Kidney glomerular epithelial cell (primary cell): Measurements from ENCODE around the gene GTF3C2.

Experiments
- DNase-seq: peaks from one replicate; lab custom pipeline; 2025; lab: John Stamatoyannopoulos, UW

The GTF3C2 gene, protein sequence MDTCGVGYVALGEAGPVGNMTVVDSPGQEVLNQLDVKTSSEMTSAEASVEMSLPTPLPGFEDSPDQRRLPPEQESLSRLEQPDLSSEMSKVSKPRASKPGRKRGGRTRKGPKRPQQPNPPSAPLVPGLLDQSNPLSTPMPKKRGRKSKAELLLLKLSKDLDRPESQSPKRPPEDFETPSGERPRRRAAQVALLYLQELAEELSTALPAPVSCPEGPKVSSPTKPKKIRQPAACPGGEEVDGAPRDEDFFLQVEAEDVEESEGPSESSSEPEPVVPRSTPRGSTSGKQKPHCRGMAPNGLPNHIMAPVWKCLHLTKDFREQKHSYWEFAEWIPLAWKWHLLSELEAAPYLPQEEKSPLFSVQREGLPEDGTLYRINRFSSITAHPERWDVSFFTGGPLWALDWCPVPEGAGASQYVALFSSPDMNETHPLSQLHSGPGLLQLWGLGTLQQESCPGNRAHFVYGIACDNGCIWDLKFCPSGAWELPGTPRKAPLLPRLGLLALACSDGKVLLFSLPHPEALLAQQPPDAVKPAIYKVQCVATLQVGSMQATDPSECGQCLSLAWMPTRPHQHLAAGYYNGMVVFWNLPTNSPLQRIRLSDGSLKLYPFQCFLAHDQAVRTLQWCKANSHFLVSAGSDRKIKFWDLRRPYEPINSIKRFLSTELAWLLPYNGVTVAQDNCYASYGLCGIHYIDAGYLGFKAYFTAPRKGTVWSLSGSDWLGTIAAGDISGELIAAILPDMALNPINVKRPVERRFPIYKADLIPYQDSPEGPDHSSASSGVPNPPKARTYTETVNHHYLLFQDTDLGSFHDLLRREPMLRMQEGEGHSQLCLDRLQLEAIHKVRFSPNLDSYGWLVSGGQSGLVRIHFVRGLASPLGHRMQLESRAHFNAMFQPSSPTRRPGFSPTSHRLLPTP

DNA sequence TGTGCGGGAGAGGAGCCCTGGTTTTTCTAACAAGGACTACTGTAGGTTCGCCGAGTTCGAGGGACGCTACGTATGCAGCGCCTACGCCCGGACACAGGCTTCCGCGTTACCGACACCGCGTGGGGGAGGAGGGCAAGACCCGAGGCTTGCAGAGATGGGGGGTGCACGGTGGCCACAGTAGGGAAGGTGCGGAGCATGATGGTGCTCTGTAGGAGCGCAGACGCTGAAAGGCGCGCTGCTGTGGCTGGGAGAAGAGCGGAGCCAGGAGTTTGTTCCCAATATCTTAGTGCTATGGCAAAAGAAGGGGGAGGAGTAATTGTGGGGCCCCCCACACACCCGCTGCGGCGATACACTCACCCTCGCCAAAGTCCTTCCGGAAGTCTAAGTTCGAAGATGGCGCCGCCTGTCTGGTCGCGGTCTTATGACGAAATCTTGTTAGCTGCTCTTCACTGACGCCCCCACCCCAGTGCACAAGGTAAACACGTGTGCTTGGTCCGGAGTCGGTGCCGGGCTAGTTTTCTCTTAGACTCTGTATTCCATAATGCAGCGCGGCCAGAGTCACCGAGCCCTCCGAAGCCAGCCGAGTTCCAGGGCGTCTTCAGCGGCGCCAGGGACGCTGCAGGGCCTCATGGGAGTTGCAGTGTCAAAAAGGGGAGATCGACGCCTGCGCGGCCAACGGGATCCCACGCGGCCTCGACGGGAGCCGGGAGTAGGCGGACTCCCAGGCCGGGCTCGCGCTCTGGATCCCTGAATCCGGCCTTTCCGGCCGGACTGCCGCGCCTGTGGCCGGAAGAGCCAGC is at the start of gene GTF3C2:
TSS of gene GTF3C2 (minus strand) at position 383 of the 800 bp plus-strand sequence. CDS start 13,210 bp downstream, outside the sequence.
- peak; percentile 98 for DNase-seq

DNA sequence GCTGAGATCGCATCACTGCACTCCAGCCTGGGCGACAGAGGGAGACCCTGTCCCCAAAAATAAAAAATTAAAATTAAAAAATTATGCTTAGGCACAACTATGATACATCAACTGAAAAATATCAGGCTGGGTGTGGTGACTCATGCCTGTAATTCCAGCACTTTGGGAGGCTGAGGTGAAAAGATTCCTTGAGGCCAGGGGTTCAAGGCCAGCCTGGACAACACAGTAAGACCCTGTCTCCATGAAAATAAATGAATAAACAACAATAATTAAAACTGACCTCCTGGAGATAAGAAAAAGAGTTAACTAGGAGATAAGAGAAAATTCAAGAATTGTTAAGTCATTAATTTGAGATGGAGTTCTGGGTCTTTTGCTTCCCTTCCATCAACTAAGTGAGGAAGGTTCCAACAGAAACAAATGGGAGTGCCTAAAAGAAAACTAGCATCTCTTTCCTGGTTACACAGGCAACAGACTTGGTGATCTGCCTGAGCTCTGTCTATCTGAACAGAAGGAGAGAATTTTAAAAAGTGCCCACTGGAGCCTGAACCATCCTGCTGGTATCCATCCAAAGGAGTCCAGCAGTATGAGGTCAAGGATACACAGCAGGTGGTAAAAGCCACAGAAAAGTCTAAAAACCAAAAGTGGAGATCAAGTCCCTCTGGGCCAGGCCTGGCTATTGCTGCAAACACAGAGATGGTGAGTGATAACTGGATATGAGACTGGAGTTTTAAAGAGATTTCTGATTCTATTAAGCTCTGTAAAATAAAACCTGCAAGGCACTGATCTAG is 44.0 kb upstream of the GTF3C2 start:
- no peak for DNase-seq

DNA sequence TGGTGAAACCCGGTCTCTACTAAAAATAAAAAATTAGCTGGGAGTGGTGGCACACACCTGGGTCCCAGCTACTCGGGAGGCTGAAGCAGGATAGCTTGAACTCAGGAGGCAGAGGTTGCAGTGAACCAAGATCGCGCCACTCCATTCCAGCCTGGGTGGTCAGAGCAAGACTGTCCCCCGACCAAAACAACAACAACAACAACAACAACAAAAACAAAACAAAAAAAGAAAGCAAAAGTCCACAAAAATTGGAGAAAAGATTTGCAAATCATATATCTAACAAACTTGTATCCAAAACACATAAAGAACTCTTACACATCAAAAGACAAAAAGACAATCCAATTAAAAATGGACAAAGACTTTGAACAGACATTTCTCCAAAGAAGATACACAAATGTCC is 42.4 kb upstream of the GTF3C2 start:
- DNase-seq, result no peak

DNA sequence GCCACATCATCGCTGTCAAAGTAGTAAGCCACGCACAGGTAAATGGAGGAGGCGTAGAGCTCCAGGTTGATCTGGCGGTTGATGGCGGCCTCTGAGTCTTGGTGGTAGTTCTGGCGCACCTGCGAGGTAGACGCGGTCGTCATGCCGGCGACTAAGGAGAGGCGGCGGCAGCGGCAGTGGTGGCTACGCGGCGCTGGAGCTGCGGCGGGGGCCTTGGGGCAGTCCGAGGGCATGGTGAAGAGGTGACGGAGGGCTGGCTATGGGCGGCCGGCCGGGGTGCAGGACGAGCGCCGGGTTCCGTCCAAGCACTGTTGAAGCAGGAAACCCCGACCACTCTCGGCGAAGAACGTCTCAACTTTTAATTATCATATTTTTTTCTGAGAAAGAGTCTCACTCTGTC is 36.7 kb upstream of the GTF3C2 start:
- no peak for DNase-seq

DNA sequence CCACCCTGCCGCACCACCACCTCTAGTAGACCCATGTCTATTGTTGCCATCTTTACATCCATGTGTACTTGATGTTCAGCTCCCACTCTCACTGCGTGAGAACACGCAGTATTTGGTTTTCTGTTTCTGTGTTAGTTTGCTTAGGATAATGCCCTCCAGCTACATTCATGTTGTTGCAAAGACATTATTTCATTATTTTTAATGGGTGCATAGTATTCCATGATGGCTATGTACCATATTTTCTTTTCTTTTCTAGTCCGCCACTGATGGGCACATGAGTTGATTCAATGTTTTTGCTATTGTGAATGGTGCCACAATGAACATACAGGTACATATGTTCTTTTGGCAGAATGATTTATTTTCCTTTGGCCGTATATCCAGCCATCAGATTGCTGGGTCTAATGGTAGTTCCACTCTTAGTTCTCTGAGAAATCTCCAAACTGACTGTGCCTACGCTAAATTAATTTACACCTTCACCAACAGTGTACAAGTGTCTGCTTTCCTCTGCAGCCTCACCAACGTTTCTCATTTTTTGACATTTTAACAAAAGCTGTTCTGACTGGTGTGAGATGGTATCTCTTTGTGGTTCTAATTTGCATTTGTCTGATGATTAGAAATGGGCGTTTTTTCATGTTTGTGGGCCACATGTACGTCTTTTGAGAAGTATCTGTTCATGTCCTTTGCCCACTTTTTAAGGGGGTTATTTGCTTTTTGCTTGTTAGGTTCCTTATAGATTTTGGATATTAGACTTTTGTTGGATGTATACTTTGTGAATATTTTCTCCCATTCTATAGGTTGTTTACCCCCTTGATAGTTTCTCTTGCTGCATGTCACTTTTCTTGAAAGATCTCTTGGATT is 34.5 kb upstream of the GTF3C2 start:
- no peak for DNase-seq

DNA sequence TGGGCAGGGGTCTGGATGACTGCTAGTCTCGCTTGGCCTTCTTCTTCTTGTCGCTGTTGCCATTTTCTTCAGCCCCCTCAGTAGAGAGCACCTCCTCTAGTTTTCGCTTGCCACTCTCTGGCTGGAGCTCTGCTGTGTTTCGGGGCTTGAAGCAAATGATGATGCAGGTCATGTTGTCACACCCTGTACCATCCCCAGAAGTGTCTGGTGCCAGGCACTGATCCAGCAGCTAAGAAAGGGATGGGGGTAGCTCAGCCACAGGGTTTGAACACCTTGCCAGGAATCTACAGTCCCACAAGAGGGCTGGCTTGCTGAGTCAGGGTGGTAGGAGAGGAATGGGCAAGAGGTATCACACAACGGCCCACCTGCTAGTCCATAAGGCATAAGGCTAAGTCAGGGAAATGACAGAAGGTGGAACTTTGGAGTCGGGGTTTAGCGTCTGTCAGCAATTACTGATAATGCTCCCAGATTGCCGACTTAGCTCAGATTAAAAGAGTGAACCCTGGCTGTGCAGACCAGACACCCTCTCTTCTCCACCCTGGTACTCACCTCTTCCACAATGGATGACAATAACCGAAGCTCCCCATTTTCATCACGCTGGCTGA is 25.1 kb upstream of the GTF3C2 start:
- DNase-seq, result no peak

DNA sequence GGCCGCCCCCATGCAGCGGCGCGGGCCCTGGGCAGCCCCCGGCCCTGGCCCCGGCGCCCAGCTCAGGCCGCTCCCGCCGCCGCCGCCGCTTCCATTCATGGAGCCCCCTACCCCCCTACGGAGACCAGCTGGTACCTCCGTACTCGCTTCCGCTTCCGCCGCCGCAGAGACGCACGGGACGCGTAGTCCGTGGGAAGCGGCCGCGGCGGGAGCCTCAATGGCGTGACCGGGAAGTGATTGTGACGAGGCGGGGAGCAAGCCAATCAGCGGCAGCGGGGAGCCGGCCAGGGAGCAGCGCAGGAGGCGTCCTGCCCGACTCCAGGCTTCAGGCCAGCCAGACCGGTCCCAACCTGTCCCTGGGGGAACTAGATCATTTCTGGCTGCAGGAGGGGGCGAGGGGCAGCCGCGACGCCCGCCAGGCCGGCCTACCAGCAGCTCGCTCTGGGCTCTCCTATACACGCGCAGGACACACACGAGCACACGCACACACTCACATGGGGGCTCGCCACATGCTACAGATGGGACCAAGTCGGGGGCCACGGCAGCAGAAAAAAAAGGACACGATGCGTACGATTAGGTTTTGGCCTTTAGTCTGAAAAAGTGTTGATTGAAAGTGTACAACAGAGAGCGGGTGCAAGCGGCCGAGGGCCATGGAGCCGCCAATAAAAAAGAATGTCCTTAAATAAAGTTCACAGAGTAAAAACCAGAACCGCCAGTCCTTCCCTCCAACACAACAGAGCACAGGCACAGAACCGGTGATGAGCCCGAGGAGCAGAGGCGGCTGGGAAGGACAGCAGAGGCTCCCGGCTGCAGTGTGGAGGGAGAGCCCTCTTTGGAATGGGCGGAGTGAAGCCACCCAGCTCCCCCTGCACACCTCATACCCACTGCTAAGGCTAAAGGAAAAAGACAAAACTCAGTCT is 24.3 kb upstream of the GTF3C2 start, which contains the start of gene ZNF513:
TSS of gene ZNF513 (minus strand) at position 109 of the 920 bp plus-strand sequence. CDS start 208 bp downstream, outside the sequence.
- DNase-seq, result peak; percentile 86

DNA sequence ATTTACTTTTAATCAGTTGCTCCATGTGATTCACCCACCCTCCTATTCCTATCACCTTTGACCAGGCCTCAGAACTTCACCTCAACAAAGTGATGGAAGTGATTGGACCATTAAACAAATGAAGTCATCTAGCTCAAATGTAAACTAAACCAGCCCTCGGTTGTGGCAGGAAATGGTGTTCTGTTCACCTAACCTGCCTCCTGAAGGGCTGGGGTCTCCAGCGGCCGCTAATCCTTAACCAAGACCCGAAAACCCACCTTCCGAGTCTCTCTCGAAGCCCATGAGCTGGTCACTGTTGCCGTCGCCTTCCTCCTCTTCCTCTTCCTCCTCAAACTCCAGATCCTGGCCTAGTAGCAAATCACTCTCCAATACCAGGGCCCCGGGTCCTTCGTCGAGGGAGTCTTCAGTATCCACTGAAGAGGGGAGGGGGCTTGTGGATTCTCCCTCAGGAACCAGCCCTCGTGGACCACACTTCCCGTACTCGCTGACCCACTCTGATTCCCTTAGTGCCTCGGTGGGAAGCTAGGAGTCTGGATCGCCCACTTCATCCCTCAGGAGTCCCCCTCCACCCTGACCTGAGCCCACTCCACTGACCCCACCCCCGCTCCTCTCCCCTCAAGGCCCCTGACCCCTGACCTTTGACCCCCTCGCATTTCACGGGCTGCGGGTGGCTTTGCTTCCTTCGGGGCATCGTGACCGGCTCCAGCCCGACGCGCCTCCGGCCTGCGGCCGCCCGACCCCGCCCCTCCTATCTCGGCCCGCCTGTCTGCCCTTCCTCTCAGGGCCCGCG is 23.5 kb upstream of the GTF3C2 start:
- no peak for DNase-seq

DNA sequence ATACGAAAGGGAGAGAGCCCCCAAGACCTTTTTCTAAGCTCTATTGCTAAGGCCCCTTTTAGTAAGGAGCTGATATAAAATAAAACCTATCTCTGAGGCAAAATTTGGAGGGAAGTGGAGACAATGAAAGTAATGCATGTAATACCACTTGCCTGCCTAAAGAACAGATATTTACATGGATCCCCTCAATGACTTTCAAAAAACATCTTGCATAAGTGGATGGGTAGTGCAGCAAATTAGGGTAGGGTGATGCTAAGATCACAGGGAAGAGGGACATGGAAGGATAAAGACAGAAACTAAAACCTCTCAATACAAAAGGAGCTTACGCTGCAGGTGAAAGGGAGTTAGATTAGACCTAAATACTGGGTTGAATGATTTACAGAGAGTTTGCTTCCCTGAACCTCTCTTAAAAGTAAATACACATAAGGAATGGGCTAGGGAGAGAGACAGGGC is 22.8 kb upstream of the GTF3C2 start:
- DNase-seq, result no peak

DNA sequence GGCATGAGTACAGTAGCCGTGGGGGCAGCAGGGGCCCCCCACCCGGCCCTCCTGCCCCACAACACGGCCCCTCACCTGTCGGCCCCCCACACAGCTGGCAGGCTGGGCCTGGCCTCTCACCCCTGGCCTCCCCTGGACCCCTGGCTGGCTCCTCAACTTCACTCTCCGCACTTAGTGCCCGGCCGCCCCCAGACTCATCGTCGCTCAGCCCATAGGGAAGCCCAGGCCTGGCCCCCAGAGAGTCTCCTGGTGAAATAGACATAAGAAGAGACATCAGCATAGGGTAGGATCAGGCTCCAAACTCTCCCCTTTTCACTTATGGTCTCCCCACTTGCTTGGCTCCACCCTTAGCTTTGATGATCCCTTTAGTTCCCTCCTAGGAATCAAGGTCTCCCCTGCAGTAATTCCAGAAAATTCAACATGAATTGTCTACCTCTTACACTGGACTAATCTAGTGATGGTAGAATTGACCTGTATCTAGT is 22.3 kb upstream of the GTF3C2 start:
- DNase-seq, result no peak

DNA sequence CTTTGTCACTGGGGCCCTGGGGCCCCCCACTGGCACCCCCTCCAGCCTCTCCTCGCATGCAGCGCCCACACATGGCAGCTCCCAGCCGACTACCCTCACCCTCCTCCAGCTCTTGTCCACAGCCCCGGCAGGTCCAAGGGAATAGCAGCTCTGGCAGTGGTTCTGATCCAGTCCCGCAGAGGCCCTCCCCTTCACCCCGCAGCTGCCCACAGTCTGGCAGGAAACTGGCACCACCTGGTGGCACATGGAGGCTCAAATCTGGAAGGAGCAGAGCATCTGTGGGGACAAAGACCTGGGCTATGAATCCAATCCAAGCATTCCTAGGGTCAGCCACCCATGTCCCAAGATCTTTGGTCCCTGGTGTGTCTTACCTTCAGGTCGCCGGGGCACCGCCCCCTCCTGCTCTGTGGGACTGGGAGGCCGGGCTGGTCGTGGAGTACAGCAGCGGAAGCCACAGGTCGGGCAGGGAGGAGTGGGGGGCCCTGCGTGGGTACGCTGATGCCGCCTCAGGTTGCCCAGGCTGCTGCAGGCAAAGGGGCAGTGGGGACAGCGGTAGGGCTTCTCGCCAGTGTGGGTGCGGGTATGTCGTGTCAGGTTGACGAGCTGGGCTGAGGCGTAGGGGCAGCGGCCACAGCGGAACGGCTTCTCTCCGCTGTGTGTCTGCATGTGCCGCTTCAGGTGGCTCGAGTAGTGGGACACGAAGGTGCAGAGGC is 21.7 kb upstream of the GTF3C2 start:
- DNase-seq, result peak; percentile 21

DNA sequence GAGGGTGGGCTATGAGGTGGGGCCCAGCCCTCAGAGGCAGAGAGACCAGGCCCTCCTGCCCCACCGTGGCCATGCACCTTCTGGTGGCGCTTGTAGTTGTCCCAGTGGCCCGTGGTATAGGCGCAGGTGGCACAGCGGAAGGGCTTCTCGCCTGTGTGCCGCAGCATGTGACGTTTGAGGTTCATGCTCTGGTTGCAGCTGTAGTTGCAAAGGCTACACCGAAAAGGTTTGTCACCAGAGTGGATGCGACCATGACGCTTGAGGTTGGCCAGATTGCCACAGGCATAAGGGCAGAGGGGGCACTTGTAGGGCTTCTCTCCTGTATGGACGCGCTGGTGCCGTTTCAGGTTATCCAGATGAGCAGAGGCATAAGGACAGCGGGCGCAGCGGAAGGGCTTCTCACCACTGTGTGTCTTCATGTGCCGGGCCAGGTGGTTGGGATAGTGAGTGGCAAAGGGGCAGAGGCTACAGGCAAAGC is 21.1 kb upstream of the GTF3C2 start:
- DNase-seq, result no peak

DNA sequence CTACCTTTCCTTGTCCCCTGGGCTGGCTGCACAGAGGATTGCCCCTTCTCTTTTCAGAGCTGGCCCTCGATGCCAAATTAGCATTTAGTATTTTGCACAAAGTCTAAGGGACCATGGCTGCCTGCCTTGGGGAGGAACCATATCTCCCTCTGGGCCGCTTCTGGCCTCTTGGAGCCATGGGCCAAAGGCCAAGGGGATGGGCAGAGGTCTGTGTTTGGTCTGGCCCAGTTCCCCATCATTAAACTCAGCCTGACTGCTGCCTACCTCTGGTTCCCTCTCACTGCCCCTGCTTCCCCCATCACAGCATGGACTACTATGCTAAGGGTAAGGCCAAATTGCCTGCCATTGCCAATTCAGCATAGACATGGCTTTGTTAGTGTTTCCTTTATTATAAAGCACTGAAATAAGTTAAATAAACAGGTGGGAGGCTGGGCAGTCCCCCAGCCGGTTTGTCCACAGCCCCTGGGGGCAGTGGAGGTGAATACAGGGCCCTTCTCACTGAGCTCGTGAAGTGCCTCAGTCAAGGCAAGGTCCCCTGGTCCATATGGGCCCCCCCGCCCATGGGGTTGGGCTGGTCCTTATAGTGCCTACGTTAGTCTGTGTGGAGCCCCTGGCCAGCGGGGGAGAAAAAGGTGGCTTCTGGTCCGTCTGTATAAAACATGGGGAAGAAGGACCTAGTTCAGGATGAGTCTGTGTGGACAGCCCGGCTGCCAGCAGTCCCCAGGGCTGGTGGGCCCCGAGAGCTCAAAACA is 20.5 kb upstream of the GTF3C2 start:
- DNase-seq, result no peak

DNA sequence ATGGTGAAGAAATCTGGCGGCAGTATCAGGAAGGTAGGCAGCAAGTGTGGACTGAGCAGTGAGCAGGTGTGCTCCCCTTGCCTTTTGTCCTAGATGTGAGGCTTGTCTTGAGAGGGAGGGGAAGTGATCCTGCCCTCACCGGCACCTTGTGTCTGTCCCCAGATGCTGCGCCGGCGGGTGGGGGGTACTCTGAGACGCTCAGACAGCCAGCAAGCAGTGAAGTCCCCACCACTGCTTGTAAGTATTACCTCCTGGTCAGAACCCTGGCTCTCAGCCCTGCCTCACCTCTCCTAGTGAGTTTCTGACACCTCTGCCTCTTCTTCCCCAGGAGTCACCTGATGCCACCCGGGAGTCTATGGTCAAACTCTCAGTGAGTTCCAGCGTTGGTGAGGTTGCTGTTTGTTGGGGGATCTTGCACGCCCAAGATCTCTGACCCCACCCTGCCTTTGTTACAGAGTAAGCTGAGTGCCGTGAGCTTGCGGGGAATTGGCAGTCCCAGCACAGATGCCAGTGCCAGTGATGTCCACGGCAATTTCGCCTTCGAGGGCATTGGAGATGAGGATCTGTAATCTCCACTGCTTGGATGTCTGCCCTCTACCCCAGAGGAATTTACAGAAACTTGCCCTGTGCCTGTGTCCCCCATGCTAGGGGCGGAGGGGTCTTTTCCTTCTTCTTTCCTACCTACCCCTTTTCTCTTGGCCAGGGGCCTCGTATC is 19.7 kb upstream of the GTF3C2 start:
- DNase-seq, result no peak

DNA sequence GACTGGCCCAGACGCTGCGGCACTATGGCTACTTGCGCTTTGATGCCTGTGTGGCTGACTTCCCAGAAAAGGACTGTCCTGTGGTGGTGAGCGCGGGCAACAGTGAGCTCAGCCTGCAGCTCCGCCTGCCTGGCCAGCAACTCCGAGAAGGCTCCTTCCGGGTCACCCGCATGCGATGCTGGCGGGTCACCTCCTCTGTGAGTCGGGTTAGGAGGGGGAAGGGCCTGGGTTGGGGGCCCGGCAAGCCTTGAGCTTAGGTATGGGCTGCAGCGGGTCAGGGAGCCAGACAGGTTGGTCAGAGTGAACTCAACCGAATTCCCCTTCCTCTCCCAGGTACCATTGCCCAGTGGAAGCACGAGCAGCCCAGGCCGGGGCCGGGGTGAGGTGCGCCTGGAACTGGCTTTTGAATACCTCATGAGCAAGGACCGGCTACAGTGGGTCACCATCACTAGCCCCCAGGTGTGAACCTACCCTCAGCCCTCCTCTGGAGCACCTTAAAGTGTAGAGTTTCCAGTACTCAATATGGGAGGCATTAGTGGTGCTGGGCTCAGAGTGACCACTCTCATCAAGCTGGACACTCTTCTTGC is 19.0 kb upstream of the GTF3C2 start:
- DNase-seq, result no peak
